Islet of Langerhans (tissue), 1 donor: ENCODE measurements around the gene C19orf53.

Experiments
- FAIRE-seq: peaks from one replicate; lab custom pipeline; 2011; peaks lifted over from hg19 to GRCh38; lab: Jason Lieb, UNC

C19orf53 gene

GRCh38 chr19:13796301-13797057 lies 22.2 kb downstream of the C19orf53 start:
- FAIRE-seq, result no peak

GRCh38 chr19:13797058-13797440 lies 22.8 kb downstream of the C19orf53 start:
- FAIRE-seq, result no peak

GRCh38 chr19:13797870-13798269 lies 23.6 kb downstream of the C19orf53 start:
- no peak for FAIRE-seq

DNA sequence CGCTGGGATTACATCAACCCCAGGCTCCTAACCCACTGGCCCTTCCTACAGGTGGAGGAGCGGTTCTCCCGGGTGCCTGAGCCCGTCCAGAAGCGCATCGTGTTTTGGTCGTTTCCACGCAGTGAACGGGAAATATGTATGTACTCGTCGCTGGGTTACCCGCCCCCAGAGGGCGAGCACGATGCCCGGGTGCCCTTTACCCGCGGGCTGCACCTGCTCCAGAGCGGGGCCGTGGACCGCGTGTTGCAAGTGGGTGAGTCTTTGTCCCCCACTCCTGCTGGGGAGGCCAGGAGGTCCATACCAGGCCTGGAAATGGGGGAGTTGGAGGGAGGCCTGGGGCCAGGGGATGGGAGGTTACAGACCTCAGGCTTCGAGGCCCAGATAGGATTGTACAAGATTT lies 25.4 kb downstream of the C19orf53 start:
- no peak for FAIRE-seq

GRCh38 chr19:13803038-13803437 lies 28.8 kb downstream of the C19orf53 start:
- FAIRE-seq, result no peak

- no peak for FAIRE-seq
These were observed 30.8 kb downstream of the C19orf53 start for GRCh38 chr19:13804830-13805683.

DNA sequence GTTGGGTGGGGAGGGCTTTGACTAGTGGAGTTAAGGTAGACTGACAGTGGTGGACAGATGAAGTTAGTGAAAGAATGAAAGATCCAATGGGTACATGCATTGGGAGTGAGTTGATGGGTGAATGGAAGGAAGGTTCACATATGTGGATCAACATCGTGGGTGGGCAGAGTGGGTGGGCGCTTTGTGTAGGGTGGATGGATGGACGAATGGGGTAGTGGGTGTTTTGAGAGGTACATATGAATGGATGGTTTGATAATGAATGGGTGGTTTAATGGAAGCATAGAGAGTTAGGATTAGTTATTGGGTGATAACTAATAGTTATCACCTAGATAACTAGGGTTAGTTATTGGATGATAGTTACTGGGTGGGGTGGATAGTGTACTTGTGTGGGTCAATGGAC lies 32.5 kb downstream of the C19orf53 start:
- FAIRE-seq, result no peak

GRCh38 chr19:13807421-13808021 lies 33.3 kb downstream of the C19orf53 start:
- FAIRE-seq, result no peak

DNA sequence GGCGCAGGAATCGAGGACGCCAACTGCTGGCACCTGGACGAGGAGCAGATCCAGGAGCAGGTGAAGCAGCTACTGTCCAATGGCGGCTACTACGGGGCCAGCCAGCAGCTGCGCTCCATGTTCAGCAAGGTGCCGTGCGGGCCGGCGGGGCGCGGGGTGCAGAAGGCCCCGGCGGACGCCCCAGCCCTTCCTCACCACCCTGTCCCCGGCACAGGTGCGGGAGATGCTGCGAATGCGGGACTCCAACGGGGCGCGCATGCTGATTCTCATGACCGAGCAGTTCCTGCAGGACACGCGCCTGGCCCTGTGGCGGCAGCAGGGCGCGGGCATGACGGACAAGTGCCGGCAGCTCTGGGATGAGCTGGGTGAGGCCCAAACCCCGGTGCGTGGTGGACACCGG lies 34.6 kb downstream of the C19orf53 start:
- no peak for FAIRE-seq

- FAIRE-seq, result no peak
These were observed 38.3 kb downstream of the C19orf53 start for GRCh38 chr19:13812544-13812943.

DNA sequence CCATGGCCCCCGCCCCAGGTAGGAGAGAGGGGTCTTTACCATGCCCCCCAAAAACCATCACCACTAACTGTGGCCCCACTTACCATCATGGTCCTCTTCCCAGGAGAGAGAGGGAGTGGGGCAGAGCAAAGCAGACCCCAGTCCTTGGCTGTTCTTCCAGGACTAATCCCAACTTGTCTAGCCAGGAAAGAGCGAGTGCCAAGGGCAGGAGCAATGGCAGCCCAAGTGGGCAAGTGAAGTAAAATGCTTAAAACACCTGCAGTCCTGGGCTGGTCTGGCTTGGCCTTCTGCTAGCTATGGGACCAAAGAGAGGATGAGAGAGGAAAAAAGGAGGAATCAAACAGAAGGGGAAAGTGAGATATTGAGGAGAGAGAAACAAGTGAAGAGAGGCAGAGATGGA lies 38.9 kb downstream of the C19orf53 start:
- FAIRE-seq, result no peak

DNA sequence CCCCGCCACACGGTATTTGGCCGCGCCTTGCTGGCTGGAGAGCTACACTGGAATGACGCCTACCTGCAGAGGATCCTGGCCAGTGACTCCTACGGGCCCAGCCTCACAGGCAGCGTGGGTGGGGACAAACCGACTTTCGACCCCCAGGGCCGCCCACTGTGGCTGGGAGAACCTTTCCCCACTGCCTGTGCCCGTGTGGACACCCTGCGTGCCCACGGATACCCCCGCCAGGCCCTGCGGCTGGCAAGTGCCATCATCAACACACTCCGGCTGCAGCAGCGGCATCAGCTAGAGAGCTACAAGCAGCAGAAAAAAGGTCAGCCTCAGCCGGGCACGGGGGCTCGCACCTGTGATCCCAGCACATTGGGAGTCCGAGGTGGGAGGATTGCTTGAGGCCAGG lies 40.3 kb downstream of the C19orf53 start:
- no peak for FAIRE-seq

- FAIRE-seq, result no peak
These were observed 42.9 kb downstream of the C19orf53 start for GRCh38 chr19:13817018-13817614.

DNA sequence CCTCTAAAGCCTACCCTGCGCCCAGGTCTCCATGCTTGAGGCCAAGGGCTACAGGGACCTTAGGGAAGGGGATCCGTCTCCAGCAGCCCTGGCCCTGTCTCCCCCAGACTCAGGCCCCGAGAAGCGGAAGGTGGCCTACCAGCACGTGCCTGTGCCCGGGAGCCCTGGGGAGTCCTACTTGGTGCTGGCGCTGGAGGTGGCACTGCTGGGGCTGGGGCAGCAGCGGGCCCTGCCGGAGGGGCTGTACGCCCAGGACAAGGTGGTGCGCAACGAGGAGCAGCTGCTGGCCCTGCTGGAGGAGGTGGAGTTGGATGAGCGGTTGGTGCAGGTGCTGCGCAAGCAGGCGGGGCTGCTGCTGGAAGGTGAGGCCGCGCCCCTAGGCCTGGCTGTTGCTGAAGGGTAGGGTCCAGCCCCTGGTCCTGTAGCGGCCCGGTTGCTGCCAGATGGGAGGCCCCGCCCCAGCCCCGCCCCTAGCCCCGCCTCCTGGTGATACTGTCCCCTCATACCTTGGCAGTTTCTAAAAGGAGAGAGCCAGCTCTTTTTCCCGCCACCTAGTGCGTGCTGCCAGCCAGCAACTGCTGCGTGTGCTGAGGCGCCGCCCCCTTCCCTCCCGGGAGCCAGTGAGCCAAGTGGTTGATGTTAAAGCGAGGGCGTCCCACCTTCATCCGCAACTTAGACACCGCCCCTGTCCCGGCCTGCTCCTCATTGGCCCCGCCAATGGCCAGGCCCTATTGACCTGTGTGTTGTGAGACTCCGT lies 43.5 kb downstream of the C19orf53 start:
- FAIRE-seq, result no peak

DNA sequence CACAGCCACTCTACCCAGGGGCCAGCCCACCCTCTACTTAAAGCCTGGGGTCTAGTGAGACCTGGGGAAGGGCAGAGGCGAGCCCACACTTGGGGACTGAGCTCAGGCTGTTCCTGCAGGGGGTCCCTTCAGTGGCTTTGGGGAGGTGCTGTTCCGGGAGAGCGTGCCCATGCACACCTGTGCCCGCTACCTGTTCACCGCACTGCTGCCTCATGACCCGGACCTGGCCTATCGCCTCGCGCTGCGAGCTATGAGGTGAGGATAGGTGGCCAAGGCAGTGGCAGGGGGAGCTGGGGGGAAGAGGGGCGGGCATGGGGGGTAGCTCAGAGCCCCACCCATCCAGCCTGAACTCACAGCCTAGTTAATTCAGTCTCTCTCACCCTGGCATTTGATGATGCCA lies 45.0 kb downstream of the C19orf53 start:
- no peak for FAIRE-seq

DNA sequence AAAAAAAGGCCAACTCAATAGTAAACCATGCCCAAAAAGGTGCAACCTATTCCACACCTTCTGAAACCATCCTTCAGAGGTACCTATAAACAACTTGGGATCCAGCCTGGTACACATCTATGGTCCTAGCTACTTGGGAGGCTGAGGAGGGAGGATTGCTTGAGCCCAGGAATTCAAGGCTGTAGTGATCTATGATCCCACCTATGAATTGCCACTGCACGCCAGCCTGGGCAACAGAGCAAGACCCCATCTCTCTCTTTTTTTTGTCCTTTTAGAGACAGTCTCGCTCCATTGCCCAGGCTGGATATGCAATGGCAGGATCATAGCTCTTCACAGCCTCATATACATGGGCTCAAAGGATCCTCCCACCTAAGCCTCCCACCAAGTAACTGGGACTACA lies 47.0 kb downstream of the C19orf53 start:
- FAIRE-seq, result no peak

- FAIRE-seq, result no peak
These were observed 49.0 kb downstream of the C19orf53 start for GRCh38 chr19:13823256-13823655.

DNA sequence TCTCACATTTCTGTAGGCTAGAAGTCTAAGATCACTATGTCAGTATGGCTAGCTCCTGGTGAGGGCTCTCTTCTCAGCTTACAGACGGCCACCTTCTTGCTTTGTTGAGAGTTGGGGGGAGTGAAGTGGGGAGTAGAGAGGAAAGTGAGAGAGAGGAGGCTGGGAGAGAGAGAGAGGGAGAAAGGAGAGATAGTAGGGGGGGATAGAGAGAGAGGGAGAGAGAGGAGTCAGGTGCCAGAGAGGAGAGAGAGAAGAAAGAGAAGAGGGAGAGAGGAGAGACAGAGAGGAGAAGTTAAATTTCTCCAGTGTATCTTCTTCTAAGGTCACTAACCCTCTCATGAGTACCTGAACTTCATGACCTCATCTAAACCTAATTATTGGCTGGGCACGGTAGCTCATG lies 49.6 kb downstream of the C19orf53 start:
- FAIRE-seq, result no peak

DNA sequence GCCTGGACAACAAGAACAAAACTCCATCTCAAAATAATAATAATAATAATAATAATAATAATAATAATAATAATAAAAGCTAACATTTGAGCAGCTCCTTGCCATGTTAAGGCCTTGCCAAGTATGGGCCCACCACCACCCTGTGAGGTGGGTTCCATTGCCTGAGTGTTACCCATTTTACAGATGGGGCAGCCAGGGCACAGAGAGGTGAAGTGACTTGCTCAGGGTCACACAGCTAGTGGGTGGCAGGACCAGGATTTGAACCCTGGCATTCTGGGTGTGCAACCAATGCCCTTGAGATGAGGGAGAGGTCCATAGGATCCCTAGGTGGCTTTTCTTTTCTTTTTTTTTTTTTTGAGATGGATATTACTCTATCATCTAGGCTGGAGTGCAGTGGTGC lies 50.4 kb downstream of the C19orf53 start:
- no peak for FAIRE-seq

DNA sequence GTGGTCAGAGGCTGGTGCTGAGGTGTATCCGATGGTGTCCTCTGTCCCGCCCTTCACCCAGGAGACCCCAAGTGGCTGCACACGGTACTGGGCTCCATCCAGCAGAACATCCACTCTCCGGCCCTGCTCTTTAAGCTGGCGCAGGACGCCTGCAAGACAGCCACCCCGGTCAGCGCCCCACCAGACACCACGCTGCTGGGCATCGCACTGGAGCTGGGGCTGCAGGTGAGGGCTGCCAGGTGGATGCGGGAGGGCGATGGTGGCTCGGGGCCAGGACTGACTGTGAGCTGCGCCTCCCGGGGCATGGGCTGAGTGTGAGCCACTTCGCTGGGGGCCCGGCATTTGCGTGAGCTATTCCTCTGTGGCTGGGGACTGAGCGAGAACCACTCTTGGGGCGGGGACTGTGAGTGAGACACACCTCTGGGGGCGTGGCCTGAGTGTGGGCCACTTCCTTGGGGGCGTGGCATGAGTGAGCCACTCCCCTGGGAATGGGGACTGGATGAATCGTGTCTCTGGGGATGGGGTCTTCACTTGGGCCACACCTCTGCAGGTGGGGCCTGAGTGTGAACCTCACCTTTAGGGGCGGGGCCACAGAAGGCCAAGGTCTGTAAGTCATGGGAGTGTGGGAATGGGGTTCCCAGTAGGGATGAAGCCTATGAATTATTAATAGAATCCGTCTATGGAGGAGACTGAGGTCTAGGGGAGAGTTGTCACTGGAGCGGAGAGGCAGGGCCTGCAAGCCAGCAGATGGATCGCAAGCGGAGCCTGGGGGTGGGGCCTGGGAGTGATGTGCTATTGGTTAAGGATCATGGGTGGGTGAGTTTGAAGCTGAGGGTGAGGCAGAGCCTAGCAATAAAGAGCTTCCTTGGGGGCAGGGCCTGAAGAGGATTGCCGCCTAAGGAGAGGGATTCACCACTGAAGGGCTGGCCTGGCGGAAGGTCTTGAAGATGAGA lies 51.5 kb downstream of the C19orf53 start:
- FAIRE-seq, result no peak

DNA sequence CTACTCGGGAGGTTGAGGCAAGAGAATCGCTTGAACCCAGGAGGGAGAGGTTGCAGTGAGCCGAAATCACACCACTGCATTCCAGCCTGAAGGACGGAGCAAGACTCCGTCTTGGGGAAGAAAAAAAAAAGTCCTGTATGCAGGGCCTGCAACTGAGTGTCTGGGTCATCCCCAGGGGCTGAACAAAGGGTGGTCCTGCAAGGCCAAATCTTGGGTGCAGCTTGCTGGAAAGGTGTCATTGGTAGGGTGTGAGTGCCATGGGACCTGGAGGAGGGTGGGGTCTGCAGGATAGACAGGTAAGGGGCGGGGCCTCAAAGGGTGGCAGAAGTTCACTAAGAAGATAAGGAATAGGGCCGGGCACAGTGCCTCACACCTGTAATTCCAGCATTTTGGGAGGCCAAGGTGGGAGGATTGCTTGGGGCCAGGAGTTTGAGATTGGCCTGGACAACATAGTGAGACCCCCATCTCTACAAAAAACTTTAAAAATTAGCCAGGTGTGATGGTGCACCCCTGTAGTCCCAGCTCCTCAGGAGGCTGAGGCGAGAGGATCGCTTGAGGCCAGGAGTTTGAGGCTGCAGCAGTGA lies 52.5 kb downstream of the C19orf53 start:
- FAIRE-seq, result no peak
